ENCODE results near the gene SLC7A6. TPM values are rescaled to one million over a fixed set of nuclear protein-coding genes. Genes with fewer than 3 reads are reported as not detected.

SLC7A6 gene
- total and polyA plus RNA-seq, 2 of the 8 experiments (the other 6 are each of a cell fraction or from before 2014, with no cell fraction given) = 28.0 to 37.8 TPM

GRCh38 chr16:68264128-68265077, at the start of gene SLC7A6 (continued):
- TF ChIP-seq MAX (IDR thresholded peaks at IDR 0.05) (peak; percentile 30; the same call in 1 of the 2 replicates), CHD2 (IDR thresholded peaks at IDR 0.05; ENCODE audit: low read length) (no peak), RAD21 (IDR thresholded peaks at IDR 0.05 in 1 of 2, conservative IDR thresholded peaks at IDR 0.05 in 1 of 2; ENCODE audit: low read depth in 2 of 2, low read length in 2 of 2) (peak in 1 of 2 experiments; percentile 41; a peak in 2 of 4 replicates), BACH1 (IDR thresholded peaks at IDR 0.05; ENCODE audit: low read length) (peak; percentile 73), E2F6 (IDR thresholded peaks at IDR 0.05) (peak; percentile 59), NRF1 (IDR thresholded peaks at IDR 0.05; ENCODE audit: low read depth, low read length) (no peak), CTBP2 (IDR thresholded peaks at IDR 0.05; ENCODE audit: borderline replicate concordance, insufficient read depth, insufficient read length, low read length) (no peak)
